GM12878 (cell line): ENCODE results near the gene PUS7. TPM values are rescaled to one million over a fixed set of nuclear protein-coding genes. Genes with fewer than 3 reads are reported as not detected.

ENCODE experiments used
- ATAC-seq: fragments of 200-7000 bp; cut with Tn5 transposase; 3 replicates; pipeline ENCODE4 v1.9.1; 2020; ENCODE audit warnings: mild to moderate bottlenecking, moderate library complexity
- BruUV-seq: library from RNA; stranded (reverse); fragments of 400-500 nt; replicated peaks from 2 replicates; lab custom pipeline; 2021; lab: Mats Ljungman, UMichigan
- CTCF ChIA-PET: fragments of 300-600 bp; sonication (Branson Sonifier 250); formaldehyde crosslinking; extraction: SDS; loops from one replicate; lab custom pipeline; 2021; ENCODE audit warnings: inconsistent platforms; lab: Yijun Ruan, JAX
- POLR2A ChIA-PET: fragments of 350-600 bp; formaldehyde crosslinking; extraction: SDS; loops from one replicate; lab custom pipeline; 2021; ENCODE audit warnings: inconsistent platforms; lab: Charles Lee
- RAD21 ChIA-PET: fragments of 300-600 bp; sonication (Branson Sonifier 250); formaldehyde crosslinking; loops from one replicate; lab custom pipeline; 2023; ENCODE audit warnings: antibody characterized with exemption; ENCODE audit not compliant: unreplicated experiment; lab: Charles Lee
- SMC1A ChIA-PET: fragments of 300-600 bp; sonication (Branson Sonifier 250); formaldehyde crosslinking; loops from one replicate; lab custom pipeline; 2023; ENCODE audit not compliant: unreplicated experiment, uncharacterized antibody; lab: Charles Lee
- DNase-seq: peaks from one replicate; pipeline ENCODE4 v3.0.0-alpha.2; 2011; ENCODE audit warnings: low read depth, low spot score
- FAIRE-seq: peaks from 3 replicates; lab custom pipeline; 2011; peaks lifted over from hg19 to GRCh38; lab: Jason Lieb, UNC
- H2AFZ ChIP-seq: 2 replicates; pipeline ENCODE4 v1.6.0; 2011; ENCODE audit warnings: low read depth, low read length, control low read depth; ENCODE audit not compliant: control insufficient read depth
- H3K27ac ChIP-seq: 2 replicates; pipeline ENCODE4 v1.5.1; 2011; ENCODE audit warnings: control low read depth; ENCODE audit not compliant: control insufficient read depth, insufficient read depth
- H3K27me3 ChIP-seq, 2 experiments: replicated peaks in 1 of 2; 2 replicates each; pipeline versions ENCODE4 v1.6.0 to v1.6.1; 2011; ENCODE audit warnings: low read length in 1 of 2; ENCODE audit not compliant: control insufficient read depth in 2 of 2, insufficient read depth in 2 of 2
- H3K36me3 ChIP-seq, 2 experiments: 2 replicates each; pipeline ENCODE4 v1.5.1; 2011; ENCODE audit warnings: low read length in 1 of 2; ENCODE audit not compliant: control insufficient read depth in 2 of 2, insufficient read depth in 2 of 2
- H3K4me1 ChIP-seq: 2 replicates; pipeline ENCODE4 v1.6.1; 2011; ENCODE audit warnings: mild to moderate bottlenecking, low read length, moderate library complexity, mixed read lengths; ENCODE audit not compliant: control insufficient read depth, insufficient read depth
- H3K4me2 ChIP-seq: 2 replicates; pipeline ENCODE4 v1.6.0; 2011; ENCODE audit warnings: control low read depth; ENCODE audit not compliant: control insufficient read depth, insufficient read depth
- H3K4me3 ChIP-seq: fragments of 200-600 bp; sonication (generic); 2 replicates; pipeline ENCODE4 v1.5.1; 2016
- H3K79me2 ChIP-seq: 2 replicates; pipeline ENCODE4 v1.6.0; 2011; ENCODE audit warnings: low read length; ENCODE audit not compliant: control insufficient read depth, insufficient read depth
- H3K9ac ChIP-seq: 2 replicates; pipeline ENCODE4 v1.8.0; 2011; ENCODE audit warnings: low read length, control low read depth, mixed read lengths; ENCODE audit not compliant: control insufficient read depth, insufficient read depth
- H3K9me3 ChIP-seq: replicated peaks from 3 replicates; pipeline ENCODE4 v1.5.1; 2011; ENCODE audit warnings: mild to moderate bottlenecking, low read length; ENCODE audit not compliant: control insufficient read depth, insufficient read depth
- H4K20me1 ChIP-seq: 2 replicates; pipeline ENCODE4 v1.6.0; 2011; ENCODE audit not compliant: control insufficient read depth, insufficient read depth
- ASH2L ChIP-seq: fragments of 300-600, 200-600 bp; sonication (generic); IDR thresholded peaks from 2 replicates; pipeline ENCODE4 v1.6.1; 2017; ENCODE audit warnings: low read depth, mild to moderate bottlenecking, borderline replicate concordance
- ATF7 ChIP-seq: fragments of 450-650 bp; IDR thresholded peaks from 2 replicates; pipeline ENCODE4 v1.6.1; 2016; ENCODE audit warnings: low read depth, mild to moderate bottlenecking
- CHD1 ChIP-seq: IDR thresholded peaks from 2 replicates; pipeline ENCODE4 v1.6.1; 2012; ENCODE audit warnings: low read depth, low read length, improper control_type of control experiment
- GABPA ChIP-seq: IDR thresholded peaks from 2 replicates; pipeline ENCODE4 v1.6.1; 2014; ENCODE audit warnings: antibody characterized with exemption, low read depth, mild to moderate bottlenecking, inconsistent platforms
- GATAD2B ChIP-seq: fragments of 450-650 bp; conservative IDR thresholded peaks from 2 replicates; pipeline ENCODE4 v1.6.1; 2017; ENCODE audit warnings: low read depth, mild to moderate bottlenecking, moderate library complexity
- HSF1 ChIP-seq: fragments of 150-350 bp; IDR thresholded peaks from 2 replicates; pipeline ENCODE4 v1.6.1; 2014; ENCODE audit warnings: mild to moderate bottlenecking, low read depth, low read length
- MTA2 ChIP-seq: fragments of 450-650 bp; IDR thresholded peaks from 2 replicates; pipeline ENCODE4 v1.6.1; 2016; ENCODE audit warnings: low read depth, mild to moderate bottlenecking, moderate library complexity
- RAD21 ChIP-seq: IDR thresholded peaks from 2 replicates; pipeline ENCODE4 v1.6.1; 2011; ENCODE audit warnings: mild to moderate bottlenecking, low read depth, low read length, moderate library complexity; ENCODE audit not compliant: insufficient read depth
- SIX5 ChIP-seq: IDR thresholded peaks from 2 replicates; pipeline ENCODE4 v1.6.1; 2011; ENCODE audit warnings: mild to moderate bottlenecking, low read depth, low read length, moderate library complexity; ENCODE audit not compliant: severe bottlenecking
- SPI1 ChIP-seq: IDR thresholded peaks from 2 replicates; pipeline ENCODE4 v1.6.1; 2011; ENCODE audit warnings: low read depth, mild to moderate bottlenecking, low read length, moderate library complexity, borderline replicate concordance; ENCODE audit not compliant: insufficient read depth
- SREBF1 ChIP-seq: IDR thresholded peaks from 2 replicates; pipeline ENCODE4 v1.6.1; 2012; ENCODE audit warnings: mild to moderate bottlenecking, low read length
- TCF12 ChIP-seq: IDR thresholded peaks from 2 replicates; pipeline ENCODE4 v1.6.1; 2011; ENCODE audit warnings: low read depth, mild to moderate bottlenecking, low read length
- WGBS: methylation state at CpG from one replicate; pipeline ENCODE4 v1.1.6; 2016; ENCODE audit warnings: low lambda C conversion rate; ENCODE audit not compliant: insufficient replicate concordance, insufficient coverage; ENCODE audit errors: missing lambda C conversion rate; 5-methylcytosine and 5-hydroxymethylcytosine counted together
- in situ Hi-C: fragments of 300-500 bp; cut with MboI; formaldehyde crosslinking; loops from 9 replicates; pipeline ENCODE4 v1.14.3; 2018; ENCODE audit warnings: mixed read lengths
- intact Hi-C: fragments of 100-400 bp; cut with micrococcal nuclease; formaldehyde crosslinking; loops from one replicate; pipeline ENCODE4 v1.14.2; 2022; ENCODE audit not compliant: unreplicated experiment
- polyA plus RNA-seq, 11 experiments: library from polyadenylated mRNA; depleted of rRNA in 4 of 11; unstranded in 6 of 11; stranded (reverse) in 5 of 11; fragments of >200 nt; fragmentation: Nextera tagmentation in 4 of 11; fragmentation: Illumina TruSeq in 1 of 11; extraction: Ambion mirVana in 4 of 11; extraction: Trizol in 1 of 11; gene quantifications; 1 replicate in 1 of 11; 2 replicates in 10 of 11; pipeline versions ENCODE4 v1.2.1 to v1.2.3, GENCODE V29; 2011 to 2016; ENCODE audit warnings: inconsistent platforms in 2 of 11, missing spikeins in 2 of 11, low read depth in 1 of 11
- total RNA-seq, 4 experiments: library from RNA; depleted of rRNA in 3 of 4; stranded (reverse); fragments of >200 nt in 3 of 4; fragmentation: Illumina TruSeq in 1 of 4; extraction: Trizol in 1 of 4; gene quantifications; 2 replicates each; pipeline versions ENCODE4 v1.2.1 to v1.2.3, GENCODE V29; 2013 to 2021
- TF ChIP-seq, protein P1 (sequence below), 3 experiments: IDR thresholded peaks in 2 of 3; conservative IDR thresholded peaks in 1 of 3; 2 replicates each; pipeline ENCODE4 v1.5.1; 2011; ENCODE audit warnings: low read depth in 3 of 3, low read length in 3 of 3, mild to moderate bottlenecking in 3 of 3, control low read depth in 2 of 3, moderate library complexity in 2 of 3, inconsistent platforms in 1 of 3, mixed read lengths in 1 of 3; ENCODE audit not compliant: control insufficient read depth in 2 of 3, insufficient read depth in 1 of 3; ENCODE audit errors: extremely low read depth in 1 of 3
- TF ChIP-seq, protein P2 (sequence below): fragments of 450-650 bp; conservative IDR thresholded peaks from 2 replicates; pipeline ENCODE4 v1.6.1; 2017; ENCODE audit warnings: mild to moderate bottlenecking, moderate library complexity

The PUS7 gene
- total and polyA plus RNA-seq, 10 of the 15 experiments (the other 5 are each of a cell fraction or from before 2014, with no cell fraction given), result 5.6 to 28.5 (median 22.4) TPM

- BruUV-seq, result no TSS peak
- H3K9me3 ChIP-seq, result no peaks in the 10 kb centered on the region
- no peaks in the 10 kb centered on the region for H3K4me1 ChIP-seq
- DNase-seq, result no peak
- TF ChIP-seq SREBF1, result no peak
- TF ChIP-seq, protein P1, sequence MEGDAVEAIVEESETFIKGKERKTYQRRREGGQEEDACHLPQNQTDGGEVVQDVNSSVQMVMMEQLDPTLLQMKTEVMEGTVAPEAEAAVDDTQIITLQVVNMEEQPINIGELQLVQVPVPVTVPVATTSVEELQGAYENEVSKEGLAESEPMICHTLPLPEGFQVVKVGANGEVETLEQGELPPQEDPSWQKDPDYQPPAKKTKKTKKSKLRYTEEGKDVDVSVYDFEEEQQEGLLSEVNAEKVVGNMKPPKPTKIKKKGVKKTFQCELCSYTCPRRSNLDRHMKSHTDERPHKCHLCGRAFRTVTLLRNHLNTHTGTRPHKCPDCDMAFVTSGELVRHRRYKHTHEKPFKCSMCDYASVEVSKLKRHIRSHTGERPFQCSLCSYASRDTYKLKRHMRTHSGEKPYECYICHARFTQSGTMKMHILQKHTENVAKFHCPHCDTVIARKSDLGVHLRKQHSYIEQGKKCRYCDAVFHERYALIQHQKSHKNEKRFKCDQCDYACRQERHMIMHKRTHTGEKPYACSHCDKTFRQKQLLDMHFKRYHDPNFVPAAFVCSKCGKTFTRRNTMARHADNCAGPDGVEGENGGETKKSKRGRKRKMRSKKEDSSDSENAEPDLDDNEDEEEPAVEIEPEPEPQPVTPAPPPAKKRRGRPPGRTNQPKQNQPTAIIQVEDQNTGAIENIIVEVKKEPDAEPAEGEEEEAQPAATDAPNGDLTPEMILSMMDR (IDR thresholded peaks at IDR 0.05 in 2 of 3, conservative IDR thresholded peaks at IDR 0.05 in 1 of 3; ENCODE audit: control insufficient read depth in 2 of 3, extremely low read depth in 1 of 3, insufficient read depth in 1 of 3, low read depth in 3 of 3, low read length in 3 of 3), result no peak
- no peak for TF ChIP-seq HSF1
- no peak for TF ChIP-seq ATF7
- TF ChIP-seq CHD1, result no peak
- TF ChIP-seq GATAD2B, result no peak
- no peak for TF ChIP-seq RAD21
- TF ChIP-seq SPI1, result no peak
- no peak for TF ChIP-seq GABPA
- no peak for TF ChIP-seq MTA2
- TF ChIP-seq, protein P2, sequence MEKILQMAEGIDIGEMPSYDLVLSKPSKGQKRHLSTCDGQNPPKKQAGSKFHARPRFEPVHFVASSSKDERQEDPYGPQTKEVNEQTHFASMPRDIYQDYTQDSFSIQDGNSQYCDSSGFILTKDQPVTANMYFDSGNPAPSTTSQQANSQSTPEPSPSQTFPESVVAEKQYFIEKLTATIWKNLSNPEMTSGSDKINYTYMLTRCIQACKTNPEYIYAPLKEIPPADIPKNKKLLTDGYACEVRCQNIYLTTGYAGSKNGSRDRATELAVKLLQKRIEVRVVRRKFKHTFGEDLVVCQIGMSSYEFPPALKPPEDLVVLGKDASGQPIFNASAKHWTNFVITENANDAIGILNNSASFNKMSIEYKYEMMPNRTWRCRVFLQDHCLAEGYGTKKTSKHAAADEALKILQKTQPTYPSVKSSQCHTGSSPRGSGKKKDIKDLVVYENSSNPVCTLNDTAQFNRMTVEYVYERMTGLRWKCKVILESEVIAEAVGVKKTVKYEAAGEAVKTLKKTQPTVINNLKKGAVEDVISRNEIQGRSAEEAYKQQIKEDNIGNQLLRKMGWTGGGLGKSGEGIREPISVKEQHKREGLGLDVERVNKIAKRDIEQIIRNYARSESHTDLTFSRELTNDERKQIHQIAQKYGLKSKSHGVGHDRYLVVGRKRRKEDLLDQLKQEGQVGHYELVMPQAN, result no peak
- no peak for TF ChIP-seq TCF12
- TF ChIP-seq SIX5, result no peak
- TF ChIP-seq ASH2L, result no peak
- no peak overlapping the region for H3K4me3 ChIP-seq
- no peaks in the 10 kb centered on the region for H4K20me1 ChIP-seq
- no peak overlapping the region for H3K27ac ChIP-seq
- in situ Hi-C loops, result no loop called here
- H3K79me2 ChIP-seq, result no peaks in the 10 kb centered on the region
- H3K4me2 ChIP-seq, result no peak overlapping the region
- ChIA-PET RAD21 (no interaction called here), CTCF (no interaction called here), SMC1A (no interaction called here), POLR2A (interaction anchor here (0.5 kb wide), 1 partner anchor 278 kb away, joined by 7 read pairs; no protein-coding TSS in a partner anchor)
- ATAC-seq, result no peak
- no peak overlapping the region for H2AFZ ChIP-seq
- no peak for FAIRE-seq
- 94% methylated on average over 2 of the region's 2 CpGs for WGBS
- H3K27me3 ChIP-seq, result no peaks in the 10 kb centered on the region
- no peak overlapping the region for H3K9ac ChIP-seq
- H3K36me3 ChIP-seq, result peaks cover 0 to 3% of the 10 kb centered on the region in 2 experiments; a peak in 1 of 4 replicates
- intact Hi-C loops, result no loop called here
Measured at GRCh38 chr7:105477908-105478307, 44.2 kb downstream of the PUS7 start.
